Medulla oblongata (tissue), 1 donor: Measurements from ENCODE around the gene SNRPA1.
A peak's percentile ranks its signal among the peaks of the same experiment; 100 is the strongest.

ENCODE experiments used
- DNase-seq: peaks from one replicate; pipeline ENCODE4 v3.0.0-alpha.2; 2015; ENCODE audit errors: extremely low spot score

SNRPA1 gene

GRCh38 chr15:101244036-101244781, 50.8 kb downstream of the SNRPA1 start:
- DNase-seq, result no peak

- no peak for DNase-seq
These were observed 51.6 kb downstream of the SNRPA1 start for GRCh38 chr15:101243420-101243819.

GRCh38 chr15:101242999-101243336, 52.1 kb downstream of the SNRPA1 start:
- no peak for DNase-seq

- DNase-seq, result peak; percentile 66
These were observed 52.7 kb downstream of the SNRPA1 start for GRCh38 chr15:101242160-101242998.

- no peak for DNase-seq
These were observed 54.7 kb downstream of the SNRPA1 start for GRCh38 chr15:101240358-101240757.

- DNase-seq, result no peak
These were observed 55.3 kb downstream of the SNRPA1 start for GRCh38 chr15:101239724-101240136.

GRCh38 chr15:101237251-101237650, 57.8 kb downstream of the SNRPA1 start:
- DNase-seq, result no peak

- DNase-seq, result no peak
These were observed 61.3 kb downstream of the SNRPA1 start for GRCh38 chr15:101233651-101234280.

- no peak for DNase-seq
These were observed 62.4 kb downstream of the SNRPA1 start for GRCh38 chr15:101232677-101233076.
